HCT116 (cell line): Measurements from ENCODE around the gene PJA2.

ENCODE experiments used
- EGR1 ChIP-seq: IDR thresholded peaks from 2 replicates; pipeline ENCODE4 v1.6.1; 2012; ENCODE audit warnings: low read depth
- EZH2 ChIP-seq: fragments of 200-600 bp; sonication (generic); IDR thresholded peaks from 2 replicates; pipeline ENCODE4 v1.6.1; 2017; ENCODE audit warnings: antibody characterized with exemption, mixed run types
- EZH2phosphoT487 ChIP-seq: fragments of 200-600 bp; IDR thresholded peaks from 2 replicates; pipeline ENCODE4 v1.6.1; 2018; ENCODE audit warnings: antibody characterized with exemption, borderline replicate concordance
- JUND ChIP-seq: IDR thresholded peaks from 2 replicates; pipeline ENCODE4 v1.6.1; 2012
- MAX ChIP-seq: IDR thresholded peaks from 2 replicates; pipeline ENCODE4 v1.6.1; 2012
- POLR2A ChIP-seq: IDR thresholded peaks from 2 replicates; pipeline ENCODE4 v1.7.0; 2011; ENCODE audit warnings: borderline replicate concordance; ENCODE audit not compliant: insufficient read depth, insufficient read length; ENCODE audit errors: extremely low read depth
- POLR2AphosphoS5 ChIP-seq: IDR thresholded peaks from 2 replicates; pipeline ENCODE4 v1.6.1; 2011; ENCODE audit warnings: mild to moderate bottlenecking, low read depth, low read length, moderate library complexity
- RAD21 ChIP-seq: IDR thresholded peaks from 2 replicates; pipeline ENCODE4 v1.6.1; 2012; ENCODE audit warnings: low read depth, mild to moderate bottlenecking
- SIN3A ChIP-seq: IDR thresholded peaks from 2 replicates; pipeline ENCODE4 v1.6.1; 2012; ENCODE audit warnings: low read depth
- SRF ChIP-seq: IDR thresholded peaks from 2 replicates; pipeline ENCODE4 v1.6.1; 2012; ENCODE audit warnings: low read depth
- YY1 ChIP-seq: IDR thresholded peaks from 2 replicates; pipeline ENCODE4 v1.6.1; 2011; ENCODE audit warnings: low read length, low read depth, moderate library complexity, mild to moderate bottlenecking; ENCODE audit not compliant: insufficient replicate concordance; ENCODE audit errors: extremely low read depth
- TF ChIP-seq, protein P1 (sequence below), 3 experiments: fragments of 200-600 bp in 1 of 3; sonication (generic) in 1 of 3; IDR thresholded peaks in 2 of 3; conservative IDR thresholded peaks in 1 of 3; 2 replicates each; pipeline ENCODE4 v1.5.1; 2012 to 2017; ENCODE audit warnings: low read depth in 2 of 3, low read length in 2 of 3, antibody characterized with exemption in 1 of 3, borderline replicate concordance in 1 of 3, control low read depth in 1 of 3, mild to moderate bottlenecking in 1 of 3, mixed read lengths in 1 of 3, mixed run types in 1 of 3, moderate library complexity in 1 of 3; ENCODE audit not compliant: insufficient read depth in 1 of 3

DNA sequence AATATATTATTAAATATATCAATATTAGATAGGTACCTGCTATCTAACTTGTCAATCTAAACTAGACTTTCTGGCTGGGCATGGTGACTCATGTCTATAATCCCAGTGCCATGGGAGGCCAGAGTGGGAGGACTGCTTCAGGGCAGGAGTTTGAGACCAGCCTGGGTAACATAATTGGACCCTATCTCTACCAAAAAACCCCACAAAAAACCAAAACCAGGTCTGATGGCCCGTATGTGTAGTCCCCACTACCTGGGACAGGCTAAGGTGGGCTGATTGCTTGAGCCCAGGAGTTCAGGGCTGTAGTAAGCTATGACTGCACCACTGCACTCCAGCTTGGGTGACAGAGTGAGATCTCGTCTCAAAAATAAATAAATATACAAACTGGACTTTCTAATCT lies 55.0 kb downstream of the PJA2 start:
- TF ChIP-seq MAX (no peak), EZH2 (no peak), EGR1 (no peak), SIN3A (no peak), JUND (no peak), POLR2AphosphoS5 (no peak), SRF (no peak), RAD21 (no peak), EZH2phosphoT487 (no peak), POLR2A (no peak), YY1 (no peak)
- TF ChIP-seq, protein P1, sequence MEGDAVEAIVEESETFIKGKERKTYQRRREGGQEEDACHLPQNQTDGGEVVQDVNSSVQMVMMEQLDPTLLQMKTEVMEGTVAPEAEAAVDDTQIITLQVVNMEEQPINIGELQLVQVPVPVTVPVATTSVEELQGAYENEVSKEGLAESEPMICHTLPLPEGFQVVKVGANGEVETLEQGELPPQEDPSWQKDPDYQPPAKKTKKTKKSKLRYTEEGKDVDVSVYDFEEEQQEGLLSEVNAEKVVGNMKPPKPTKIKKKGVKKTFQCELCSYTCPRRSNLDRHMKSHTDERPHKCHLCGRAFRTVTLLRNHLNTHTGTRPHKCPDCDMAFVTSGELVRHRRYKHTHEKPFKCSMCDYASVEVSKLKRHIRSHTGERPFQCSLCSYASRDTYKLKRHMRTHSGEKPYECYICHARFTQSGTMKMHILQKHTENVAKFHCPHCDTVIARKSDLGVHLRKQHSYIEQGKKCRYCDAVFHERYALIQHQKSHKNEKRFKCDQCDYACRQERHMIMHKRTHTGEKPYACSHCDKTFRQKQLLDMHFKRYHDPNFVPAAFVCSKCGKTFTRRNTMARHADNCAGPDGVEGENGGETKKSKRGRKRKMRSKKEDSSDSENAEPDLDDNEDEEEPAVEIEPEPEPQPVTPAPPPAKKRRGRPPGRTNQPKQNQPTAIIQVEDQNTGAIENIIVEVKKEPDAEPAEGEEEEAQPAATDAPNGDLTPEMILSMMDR (IDR thresholded peaks at IDR 0.05 in 2 of 3, conservative IDR thresholded peaks at IDR 0.05 in 1 of 3; ENCODE audit: borderline replicate concordance in 1 of 3, insufficient read depth in 1 of 3, low read depth in 2 of 3, low read length in 2 of 3): no peak
